ENCODE measurements around the gene SLC45A3. TPM values are rescaled to one million over a fixed set of nuclear protein-coding genes. Genes with fewer than 3 reads are reported as not detected.
A peak's percentile ranks its signal among the peaks of the same experiment; 100 is the strongest.

The SLC45A3 gene
- total RNA-seq, 1 donor from 2014 or later = 9.2 TPM

GRCh38 chr1:205650241-205650640 lies 30.1 kb downstream of the SLC45A3 start:
- no peak for TF ChIP-seq CTCF (IDR thresholded peaks at IDR 0.05; ENCODE audit: unreplicated experiment)
- Mint-ChIP-seq H3K27ac (ENCODE audit: unreplicated experiment) (peak overlapping the region; percentile 6), H3K4me1 (ENCODE audit: unreplicated experiment) (peaks cover 20% of the 10 kb centered on the region), H3K36me3 (ENCODE audit: low read depth, unreplicated experiment) (peaks cover 4% of the 10 kb centered on the region), H3K9me3 (ENCODE audit: unreplicated experiment) (no peaks in the 10 kb centered on the region), H3K4me3 (ENCODE audit: unreplicated experiment) (no peak overlapping the region), H3K27me3 (ENCODE audit: unreplicated experiment) (no peaks in the 10 kb centered on the region)
- DNase-seq (ENCODE audit: low spot score) = no peak

GRCh38 chr1:205645519-205645918 lies 34.8 kb downstream of the SLC45A3 start:
- Mint-ChIP-seq H3K36me3 (ENCODE audit: low read depth, unreplicated experiment) (peaks cover 4% of the 10 kb centered on the region), H3K27ac (ENCODE audit: unreplicated experiment) (no peak overlapping the region), H3K9me3 (ENCODE audit: unreplicated experiment) (no peaks in the 10 kb centered on the region), H3K4me1 (ENCODE audit: unreplicated experiment) (peaks cover 16% of the 10 kb centered on the region), H3K27me3 (ENCODE audit: unreplicated experiment) (peaks cover 3% of the 10 kb centered on the region), H3K4me3 (ENCODE audit: unreplicated experiment) (no peak overlapping the region)
- TF ChIP-seq CTCF (IDR thresholded peaks at IDR 0.05; ENCODE audit: unreplicated experiment) = no peak
- no peak for DNase-seq (ENCODE audit: low spot score)

- H3K36me3 Mint-ChIP-seq (ENCODE audit: low read depth, unreplicated experiment) = peaks cover 3% of the 10 kb centered on the region
- peaks cover 6% of the 10 kb centered on the region for H3K4me1 Mint-ChIP-seq (ENCODE audit: unreplicated experiment)
- DNase-seq (ENCODE audit: low spot score) = no peak
- TF ChIP-seq CTCF (IDR thresholded peaks at IDR 0.05; ENCODE audit: unreplicated experiment) = no peak
- H3K27me3 Mint-ChIP-seq (ENCODE audit: unreplicated experiment) = peaks cover 3% of the 10 kb centered on the region
- no peak overlapping the region for H3K27ac Mint-ChIP-seq (ENCODE audit: unreplicated experiment)
- H3K9me3 Mint-ChIP-seq (ENCODE audit: unreplicated experiment) = no peaks in the 10 kb centered on the region
- H3K4me3 Mint-ChIP-seq (ENCODE audit: unreplicated experiment) = no peak overlapping the region
These were observed 37.5 kb downstream of the SLC45A3 start for GRCh38 chr1:205642679-205643307.

GRCh38 chr1:205639567-205639966 lies 40.7 kb downstream of the SLC45A3 start:
- no peaks in the 10 kb centered on the region for H3K9me3 Mint-ChIP-seq (ENCODE audit: unreplicated experiment)
- no peak for TF ChIP-seq CTCF (IDR thresholded peaks at IDR 0.05; ENCODE audit: unreplicated experiment)
- no peak for DNase-seq (ENCODE audit: low spot score)
- peaks cover 6% of the 10 kb centered on the region for H3K4me1 Mint-ChIP-seq (ENCODE audit: unreplicated experiment)
- no peak overlapping the region for H3K27ac Mint-ChIP-seq (ENCODE audit: unreplicated experiment)
- peaks cover 3% of the 10 kb centered on the region for H3K36me3 Mint-ChIP-seq (ENCODE audit: low read depth, unreplicated experiment)
- H3K4me3 Mint-ChIP-seq (ENCODE audit: unreplicated experiment) = no peak overlapping the region
- peaks cover 2% of the 10 kb centered on the region for H3K27me3 Mint-ChIP-seq (ENCODE audit: unreplicated experiment)

- peaks cover 3% of the 10 kb centered on the region for H3K36me3 Mint-ChIP-seq (ENCODE audit: low read depth, unreplicated experiment)
- peaks cover 6% of the 10 kb centered on the region for H3K4me1 Mint-ChIP-seq (ENCODE audit: unreplicated experiment)
- peaks cover 4% of the 10 kb centered on the region for H3K27me3 Mint-ChIP-seq (ENCODE audit: unreplicated experiment)
- H3K27ac Mint-ChIP-seq (ENCODE audit: unreplicated experiment) = no peak overlapping the region
- no peaks in the 10 kb centered on the region for H3K9me3 Mint-ChIP-seq (ENCODE audit: unreplicated experiment)
- no peak for DNase-seq (ENCODE audit: low spot score)
- H3K4me3 Mint-ChIP-seq (ENCODE audit: unreplicated experiment) = no peak overlapping the region
- no peak for TF ChIP-seq CTCF (IDR thresholded peaks at IDR 0.05; ENCODE audit: unreplicated experiment)
These were observed 42.3 kb downstream of the SLC45A3 start for GRCh38 chr1:205637854-205638468.

Measured in endothelial cell (in vitro differentiated cells).